ENCODE measurements around the gene PREX1.

Gene PREX1

DNA sequence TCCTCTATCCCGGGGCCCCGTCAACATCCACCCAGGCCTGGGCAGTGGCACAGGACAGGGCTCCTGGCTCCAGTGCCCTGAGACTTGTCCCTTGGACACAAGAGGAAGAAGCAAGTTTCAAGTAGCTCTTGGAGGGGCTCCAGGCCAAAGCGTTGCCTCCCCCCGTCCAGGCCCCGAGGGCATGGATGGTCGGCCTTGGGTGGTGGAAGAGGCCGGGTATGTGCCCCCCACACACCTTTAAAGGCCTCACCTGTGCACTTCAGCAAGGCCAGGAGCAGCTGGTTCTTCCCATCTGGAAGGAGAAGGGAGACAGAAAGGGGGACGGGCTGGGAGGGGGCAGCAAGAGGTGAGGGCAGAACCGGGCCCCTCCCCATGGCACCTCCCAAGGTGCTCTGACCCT lies 190.3 kb downstream of the PREX1 start:
- TF ChIP-seq BACH2 (CRISPR knock-in tag; IDR thresholded peaks at IDR 0.05; ENCODE audit: borderline replicate concordance) (no peak), ARNTL (CRISPR knock-in tag; IDR thresholded peaks at IDR 0.05; ENCODE audit: borderline replicate concordance, low read depth) (no peak), ISL1 (CRISPR knock-in tag; IDR thresholded peaks at IDR 0.05) (no peak), CSRNP3 (CRISPR knock-in tag; IDR thresholded peaks at IDR 0.05) (no peak), CREB5 (CRISPR knock-in tag; IDR thresholded peaks at IDR 0.05; ENCODE audit: low read depth) (no peak)
- no peak for ATAC-seq

GRCh38 chr20:48636301-48636700 lies 191.5 kb downstream of the PREX1 start:
- no peak for ATAC-seq
- TF ChIP-seq TCF4 (CRISPR knock-in tag; IDR thresholded peaks at IDR 0.05; ENCODE audit: borderline replicate concordance) = no peak
- TF ChIP-seq GLIS3 (CRISPR knock-in tag; IDR thresholded peaks at IDR 0.05) = no peak
- TF ChIP-seq ZC3H10 (CRISPR knock-in tag; IDR thresholded peaks at IDR 0.05) = no peak

DNA sequence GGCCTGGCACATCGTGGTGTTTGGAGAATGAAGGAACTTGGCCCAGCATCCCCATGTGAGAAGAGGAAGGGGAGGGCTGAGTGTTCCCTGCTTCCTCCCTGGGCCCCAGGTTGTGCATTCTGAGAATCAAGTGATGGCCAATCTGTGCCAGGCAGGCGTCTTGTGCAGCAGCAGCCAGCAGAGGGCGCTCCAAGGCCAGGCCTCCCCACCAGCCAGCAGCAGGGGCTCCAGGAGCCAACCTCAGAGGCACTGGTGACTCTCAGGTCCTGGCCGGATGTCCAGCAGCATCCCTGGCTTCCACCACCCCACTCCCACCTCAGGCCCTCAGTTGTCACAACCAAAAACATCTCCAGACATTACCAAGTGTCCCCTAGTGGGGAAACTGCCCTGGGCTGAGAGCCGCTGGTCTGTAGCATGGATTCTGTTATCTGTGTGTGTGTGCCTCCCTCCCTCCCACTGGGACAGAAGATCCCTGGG lies 192.0 kb downstream of the PREX1 start:
- TF ChIP-seq ZNF8 (CRISPR knock-in tag; IDR thresholded peaks at IDR 0.05) (no peak), ZC3H10 (CRISPR knock-in tag; IDR thresholded peaks at IDR 0.05) (no peak), GLIS3 (CRISPR knock-in tag; IDR thresholded peaks at IDR 0.05) (no peak), PATZ1 (CRISPR knock-in tag; IDR thresholded peaks at IDR 0.05; ENCODE audit: borderline replicate concordance) (no peak), CSRNP3 (CRISPR knock-in tag; IDR thresholded peaks at IDR 0.05) (no peak), PPARA (CRISPR knock-in tag; IDR thresholded peaks at IDR 0.05; ENCODE audit: borderline replicate concordance) (no peak), ZNF70 (CRISPR knock-in tag; IDR thresholded peaks at IDR 0.05) (no peak), ZFP30 (CRISPR knock-in tag; IDR thresholded peaks at IDR 0.05) (no peak), ARNTL (CRISPR knock-in tag; IDR thresholded peaks at IDR 0.05; ENCODE audit: borderline replicate concordance, low read depth) (no peak), RARB (CRISPR knock-in tag; IDR thresholded peaks at IDR 0.05) (no peak), TSHZ2 (CRISPR knock-in tag; IDR thresholded peaks at IDR 0.05) (no peak), OSR1 (CRISPR knock-in tag; IDR thresholded peaks at IDR 0.05) (no peak), ESRRG (CRISPR knock-in tag; IDR thresholded peaks at IDR 0.05) (no peak)
- peak; percentile 92 for ATAC-seq

- no peak for ATAC-seq
- TF ChIP-seq ESRRG (CRISPR knock-in tag; IDR thresholded peaks at IDR 0.05) (no peak), PPARA (CRISPR knock-in tag; IDR thresholded peaks at IDR 0.05; ENCODE audit: borderline replicate concordance) (no peak), PATZ1 (CRISPR knock-in tag; IDR thresholded peaks at IDR 0.05; ENCODE audit: borderline replicate concordance) (no peak), SNAI2 (CRISPR knock-in tag; IDR thresholded peaks at IDR 0.05) (no peak), ARNTL (CRISPR knock-in tag; IDR thresholded peaks at IDR 0.05; ENCODE audit: borderline replicate concordance, low read depth) (no peak), ISL1 (CRISPR knock-in tag; IDR thresholded peaks at IDR 0.05) (no peak), BACH2 (CRISPR knock-in tag; IDR thresholded peaks at IDR 0.05; ENCODE audit: borderline replicate concordance) (no peak), OSR1 (CRISPR knock-in tag; IDR thresholded peaks at IDR 0.05) (no peak), CREB5 (CRISPR knock-in tag; IDR thresholded peaks at IDR 0.05; ENCODE audit: low read depth) (no peak), GLIS3 (CRISPR knock-in tag; IDR thresholded peaks at IDR 0.05) (no peak), TOX (CRISPR knock-in tag; IDR thresholded peaks at IDR 0.05; ENCODE audit: borderline replicate concordance) (no peak), ZFP30 (CRISPR knock-in tag; IDR thresholded peaks at IDR 0.05) (no peak)
Measured at GRCh38 chr20:48635361-48635760, 192.4 kb downstream of the PREX1 start.
